ENCODE data around the gene GSDME.
"Not testable (repeated sequence)": the region's sequence is repeated elsewhere in the genome, so short reads cannot be mapped to it uniquely, and the experiment has no call there.

The GSDME gene

GRCh38 chr7:24757353-24758275, at the start of gene GSDME:
Gene GSDME (minus strand): TSS chr7:24757464. CDS start chr7:24749774, 7,690 bp downstream.
- no peak for DNase-seq (ENCODE audit: low read depth in 2 of 2, low spot score in 1 of 2)

- DNase-seq (ENCODE audit: low read depth in 2 of 2, low spot score in 1 of 2): no peak
Measured at GRCh38 chr7:24802300-24802699, 45.0 kb upstream of the GSDME start.

GRCh38 chr7:24801883-24802282, 44.6 kb upstream of the GSDME start:
- DNase-seq (ENCODE audit: low read depth in 2 of 2, low spot score in 1 of 2): no peak

GRCh38 chr7:24800667-24801066, 43.4 kb upstream of the GSDME start:
- DNase-seq (ENCODE audit: low read depth in 2 of 2, low spot score in 1 of 2): no peak

GRCh38 chr7:24800073-24800472, 42.8 kb upstream of the GSDME start:
- DNase-seq (ENCODE audit: low read depth in 2 of 2, low spot score in 1 of 2): no peak

- no peak for DNase-seq (ENCODE audit: low read depth in 2 of 2, low spot score in 1 of 2)
Measured at GRCh38 chr7:24799506-24799905, 42.2 kb upstream of the GSDME start.

- no peak for DNase-seq (ENCODE audit: low read depth in 2 of 2, low spot score in 1 of 2)
Measured at GRCh38 chr7:24798261-24798660, 41.0 kb upstream of the GSDME start.

GRCh38 chr7:24797270-24797669, 40.0 kb upstream of the GSDME start:
- DNase-seq (ENCODE audit: low read depth in 2 of 2, low spot score in 1 of 2): no peak

- no peak for DNase-seq (ENCODE audit: low read depth in 2 of 2, low spot score in 1 of 2)
Measured at GRCh38 chr7:24795407-24795767, 38.1 kb upstream of the GSDME start.

- not testable (repeated sequence) for DNase-seq (ENCODE audit: low read depth in 2 of 2, low spot score in 1 of 2)
Measured at GRCh38 chr7:24794751-24795406, 37.6 kb upstream of the GSDME start.

GRCh38 chr7:24793982-24794648, 36.9 kb upstream of the GSDME start:
- DNase-seq (ENCODE audit: low read depth in 2 of 2, low spot score in 1 of 2): no peak

- DNase-seq (ENCODE audit: low read depth in 2 of 2, low spot score in 1 of 2): no peak
Measured at GRCh38 chr7:24788961-24789576, 31.8 kb upstream of the GSDME start.

- DNase-seq (ENCODE audit: low read depth in 2 of 2, low spot score in 1 of 2): no peak
Measured at GRCh38 chr7:24788075-24788474, 30.8 kb upstream of the GSDME start.

- no peak for DNase-seq (ENCODE audit: low read depth in 2 of 2, low spot score in 1 of 2)
Measured at GRCh38 chr7:24786941-24787340, 29.7 kb upstream of the GSDME start.

- no peak for DNase-seq (ENCODE audit: low read depth in 2 of 2, low spot score in 1 of 2)
Measured at GRCh38 chr7:24786306-24786705, 29.0 kb upstream of the GSDME start.

GRCh38 chr7:24784277-24784676, 27.0 kb upstream of the GSDME start:
- no peak for DNase-seq (ENCODE audit: low read depth in 2 of 2, low spot score in 1 of 2)

- no peak for DNase-seq (ENCODE audit: low read depth in 2 of 2, low spot score in 1 of 2)
Measured at GRCh38 chr7:24783698-24784097, 26.4 kb upstream of the GSDME start.

- DNase-seq (ENCODE audit: low read depth in 2 of 2, low spot score in 1 of 2): no peak
Measured at GRCh38 chr7:24781106-24781505, 23.8 kb upstream of the GSDME start.

- no peak for DNase-seq (ENCODE audit: low read depth in 2 of 2, low spot score in 1 of 2)
Measured at GRCh38 chr7:24779283-24779655, 22.0 kb upstream of the GSDME start.

GRCh38 chr7:24778543-24779282, 21.4 kb upstream of the GSDME start:
- DNase-seq (ENCODE audit: low read depth in 2 of 2, low spot score in 1 of 2): no peak

GRCh38 chr7:24777806-24778205, 20.5 kb upstream of the GSDME start:
- no peak for DNase-seq (ENCODE audit: low read depth in 2 of 2, low spot score in 1 of 2)

All from stimulated activated CD8-positive, alpha-beta memory T cell treated with anti-CD3 and anti-CD28 coated beads, Interleukin-4, amount 100 ng/mL, for 1 hour (primary cell).